Activated CD8-positive, alpha-beta memory T cell treated with anti-CD3 and anti-CD28 coated beads for 4 hours (primary cell): ENCODE data around the gene FAM228A.

Experiments used
- DNase-seq, 2 donors: peaks; one replicate each; pipeline ENCODE4 v3.0.0-alpha.2; 2020; ENCODE audit warnings: low read depth in 2 of 2

FAM228A gene

GRCh38 chr2:24225499-24226242, 50.8 kb downstream of the FAM228A start:
- no peak for DNase-seq

GRCh38 chr2:24228470-24228869, 53.6 kb downstream of the FAM228A start:
- DNase-seq: no peak

DNA sequence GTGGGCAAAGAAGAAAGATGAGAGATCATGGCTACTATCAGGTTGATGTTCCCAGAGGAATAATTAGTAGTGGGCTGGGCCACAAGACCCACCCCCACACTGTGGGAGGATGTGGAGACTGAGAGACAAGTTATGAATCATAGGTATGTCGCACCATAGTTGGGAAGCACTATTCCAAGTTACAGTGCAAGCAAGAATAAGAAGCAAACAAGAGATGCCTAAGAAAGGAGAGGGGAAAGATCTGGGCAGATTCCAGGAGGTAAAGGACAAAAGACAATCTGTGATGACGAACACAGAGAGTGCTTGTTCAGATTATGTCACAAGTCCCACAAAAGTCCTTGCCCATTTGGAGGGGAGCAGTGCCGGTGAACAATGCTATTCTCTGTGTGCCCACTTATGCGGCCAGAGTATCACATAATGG, 56.6 kb downstream of the FAM228A start:
- DNase-seq: no peak

- DNase-seq: no peak
Observed at GRCh38 chr2:24233321-24233720, 58.5 kb downstream of the FAM228A start.

GRCh38 chr2:24237313-24237712, 62.5 kb downstream of the FAM228A start:
- DNase-seq: no peak

GRCh38 chr2:24238158-24238557, 63.3 kb downstream of the FAM228A start:
- no peak for DNase-seq

DNA sequence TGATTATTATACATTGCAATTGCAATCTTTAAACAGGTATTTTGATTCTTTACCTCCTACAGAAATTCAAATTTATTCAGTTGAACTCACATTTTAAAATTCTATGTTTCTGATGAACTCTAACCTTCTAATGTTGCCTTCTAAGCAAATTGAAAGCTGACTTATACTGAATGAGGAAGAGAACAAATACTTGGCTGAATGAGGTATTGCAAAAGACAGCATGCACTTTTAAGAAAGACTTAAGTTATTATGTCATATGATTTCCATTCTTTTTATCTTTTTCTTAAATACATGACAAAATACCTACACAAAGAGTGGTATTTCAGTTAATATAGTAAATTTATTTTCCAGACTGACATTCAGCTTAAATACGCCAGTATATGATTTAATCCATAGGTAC, 64.7 kb downstream of the FAM228A start:
- no peak for DNase-seq
